ENCODE data around the gene OR4D10. TPM values are rescaled to one million over a fixed set of nuclear protein-coding genes. Genes with fewer than 3 reads are reported as not detected.

OR4D10 gene
- total RNA-seq, 1 experiment from 2014 or later = not detected

- DNase-seq (ENCODE audit: low spot score) = no peak
Measured at GRCh38 chr11:59523541-59523940, 50.4 kb downstream of the OR4D10 start.

GRCh38 chr11:59528711-59529110 is 55.6 kb downstream of the OR4D10 start:
- DNase-seq (ENCODE audit: low spot score) = no peak

Other genes with a start within 250 kb of the OR4D10 start
- not detected in 2 replicates for gene OR5AN1, start 114.4 kb upstream of the OR4D10 start, total RNA-seq (2014; rRNA removed; shearing (Covaris generic))
- gene OR5A2, start 46.9 kb upstream of the OR4D10 start, total RNA-seq (2014; rRNA removed; shearing (Covaris generic)) = not detected in 2 replicates
- not detected in 2 replicates for gene OR5A1, start 36.8 kb upstream of the OR4D10 start, total RNA-seq (2014; rRNA removed; shearing (Covaris generic))
- gene OR4D6, start 16.4 kb upstream of the OR4D10 start, total RNA-seq (2014; rRNA removed; shearing (Covaris generic)) = not detected in 2 replicates
- not detected in 2 replicates for gene OR4D11, start 30.3 kb downstream of the OR4D10 start, total RNA-seq (2014; rRNA removed; shearing (Covaris generic))
- gene OR4D9, start 38.2 kb downstream of the OR4D10 start, total RNA-seq (2014; rRNA removed; shearing (Covaris generic)) = not detected in 2 replicates
- 20.9 and 21.0 TPM in 2 replicates for gene OSBP, start 142.5 kb downstream of the OR4D10 start, total RNA-seq (2014; rRNA removed; shearing (Covaris generic))
- gene PATL1, start 195.7 kb downstream of the OR4D10 start, total RNA-seq (2014; rRNA removed; shearing (Covaris generic)) = 12.8 and 19.0 TPM in 2 replicates
- not detected in 2 replicates for gene OR10V1, start 240.5 kb downstream of the OR4D10 start, total RNA-seq (2014; rRNA removed; shearing (Covaris generic))